GM23338 (cell line): ENCODE data around the gene FAXC. TPM values are rescaled to one million over a fixed set of nuclear protein-coding genes. Genes with fewer than 3 reads are reported as not detected.

Source experiments
- ATAC-seq: fragments of 200-7000 bp; cut with Tn5 transposase; 3 replicates; pipeline ENCODE4 v1.9.1; 2020
- DNase-seq: peaks from one replicate; pipeline ENCODE4 v3.0.0-alpha.2; 2015; ENCODE audit warnings: low spot score
- H2AFZ ChIP-seq: fragments of 200-600 bp; sonication (generic); 2 replicates; pipeline ENCODE4 v1.8.0; 2016; ENCODE audit warnings: antibody characterized with exemption, mild to moderate bottlenecking, moderate library complexity
- H3F3A ChIP-seq: fragments of 200-600 bp; sonication (generic); replicated peaks from 2 replicates; pipeline ENCODE4 v1.8.0; 2017; ENCODE audit warnings: antibody characterized with exemption, mixed run types, low read depth
- H3K27ac ChIP-seq: fragments of 200-600 bp; sonication (generic); 2 replicates; pipeline ENCODE4 v1.6.1; 2016; ENCODE audit warnings: low read depth
- H3K27me3 ChIP-seq: fragments of 200-600 bp; sonication (generic); 2 replicates; pipeline ENCODE4 v1.8.0; 2016; ENCODE audit warnings: mild to moderate bottlenecking, mixed run types, moderate library complexity; ENCODE audit not compliant: insufficient read depth
- H3K36me3 ChIP-seq: fragments of 200-600 bp; sonication (generic); 2 replicates; pipeline ENCODE4 v1.8.0; 2016; ENCODE audit warnings: mild to moderate bottlenecking; ENCODE audit not compliant: insufficient read depth
- H3K4me1 ChIP-seq: fragments of 200-600 bp; sonication (generic); 2 replicates; pipeline ENCODE4 v1.8.0; 2016; ENCODE audit warnings: mild to moderate bottlenecking, moderate library complexity; ENCODE audit not compliant: insufficient read depth
- H3K4me2 ChIP-seq: fragments of 200-600 bp; sonication (generic); 2 replicates; pipeline ENCODE4 v1.7.1; 2017; ENCODE audit warnings: mixed run types
- H3K4me3 ChIP-seq: fragments of 200-600 bp; sonication (generic); 2 replicates; pipeline ENCODE4 v1.6.1; 2016; ENCODE audit warnings: mixed run types
- H3K79me2 ChIP-seq: fragments of 200-600 bp; sonication (generic); replicated peaks from 2 replicates; pipeline ENCODE4 v1.8.0; 2017; ENCODE audit warnings: mild to moderate bottlenecking; ENCODE audit not compliant: insufficient read depth
- H3K9me2 ChIP-seq: fragments of 200-600 bp; sonication (generic); 2 replicates; pipeline ENCODE4 v1.8.0; 2017; ENCODE audit not compliant: insufficient read depth
- H4K20me1 ChIP-seq: fragments of 200-600 bp; sonication (generic); replicated peaks from 2 replicates; pipeline ENCODE4 v1.8.0; 2017; ENCODE audit warnings: mild to moderate bottlenecking; ENCODE audit not compliant: insufficient read depth
- H3K27ac Mint-ChIP-seq: 2 replicates; pipeline ENCODE4 v1.8.0; 2020; ENCODE audit warnings: inconsistent platforms, mild to moderate bottlenecking, moderate library complexity, mixed read lengths
- H3K27me3 Mint-ChIP-seq: 3 replicates; pipeline ENCODE4 v1.8.0; 2022; ENCODE audit warnings: low read depth, mild to moderate bottlenecking, moderate library complexity, mixed read lengths, inconsistent platforms; ENCODE audit not compliant: insufficient read depth, poor library complexity
- H3K36me3 Mint-ChIP-seq: 3 replicates; pipeline ENCODE4 v1.8.0; 2021; ENCODE audit warnings: low read depth, mild to moderate bottlenecking, inconsistent platforms, moderate library complexity, mixed read lengths
- H3K4me1 Mint-ChIP-seq: 3 replicates; pipeline ENCODE4 v1.8.0; 2020; ENCODE audit warnings: mild to moderate bottlenecking, inconsistent platforms, mixed read lengths
- H3K4me3 Mint-ChIP-seq: 3 replicates; pipeline ENCODE4 v1.8.0; 2021; ENCODE audit warnings: moderate library complexity, mild to moderate bottlenecking, inconsistent platforms, mixed read lengths
- H3K9me3 Mint-ChIP-seq: 3 replicates; pipeline ENCODE4 v1.8.0; 2020; ENCODE audit warnings: moderate library complexity, mild to moderate bottlenecking, inconsistent platforms, mixed read lengths
- CREB1 ChIP-seq: fragments of 250-450 bp; sonication (Bioruptor Pico); IDR thresholded peaks from 2 replicates; pipeline ENCODE4 v1.5.0; 2020; ENCODE audit warnings: low read depth, mild to moderate bottlenecking, moderate library complexity
- CTCF ChIP-seq, 2 experiments: fragments of 200-600 bp in 1 of 2; sonication (generic) in 1 of 2; conservative IDR thresholded peaks; 2 replicates each; pipeline versions ENCODE4 v1.5.1 to v1.6.1; 2016 to 2017; ENCODE audit warnings: antibody characterized with exemption in 2 of 2, low read depth in 2 of 2, mild to moderate bottlenecking in 2 of 2, moderate library complexity in 1 of 2
- ETS1 ChIP-seq: IDR thresholded peaks from 2 replicates; pipeline ENCODE4 v1.6.1; 2016; ENCODE audit warnings: antibody characterized with exemption
- EZH2 ChIP-seq: fragments of 200-600 bp; sonication (generic); IDR thresholded peaks from one replicate; pipeline ENCODE4 v1.8.0; 2017; ENCODE audit warnings: antibody characterized with exemption, mild to moderate bottlenecking, low read depth; ENCODE audit not compliant: unreplicated experiment
- EZH2phosphoT487 ChIP-seq: fragments of 200-600 bp; sonication (generic); IDR thresholded peaks from one replicate; pipeline ENCODE4 v1.8.1; 2018; ENCODE audit warnings: antibody characterized with exemption; ENCODE audit not compliant: unreplicated experiment
- JUNB ChIP-seq: IDR thresholded peaks from one replicate; pipeline ENCODE4 v1.6.1; 2016; ENCODE audit warnings: antibody characterized with exemption; ENCODE audit not compliant: unreplicated experiment
- NANOG ChIP-seq: IDR thresholded peaks from 2 replicates; pipeline ENCODE4 v1.6.1; 2016; ENCODE audit warnings: antibody characterized with exemption, borderline replicate concordance
- POLR2AphosphoS5 ChIP-seq: IDR thresholded peaks from 2 replicates; pipeline ENCODE4 v1.6.1; 2016; ENCODE audit warnings: antibody characterized with exemption, low read depth
- REST ChIP-seq: IDR thresholded peaks from one replicate; pipeline ENCODE4 v1.6.1; 2018; ENCODE audit warnings: antibody characterized with exemption; ENCODE audit not compliant: unreplicated experiment
- STAT1 ChIP-seq: IDR thresholded peaks from one replicate; pipeline ENCODE4 v1.6.1; 2016; ENCODE audit warnings: antibody characterized with exemption; ENCODE audit not compliant: unreplicated experiment
- ZNF114 ChIP-seq: fragments of 250-450 bp; sonication (Bioruptor Pico); IDR thresholded peaks from 2 replicates; pipeline ENCODE4 v1.5.0; 2020; ENCODE audit warnings: mild to moderate bottlenecking, moderate library complexity
- ZNF331 ChIP-seq: fragments of 250-450 bp; sonication (Bioruptor Pico); IDR thresholded peaks from 2 replicates; pipeline ENCODE4 v1.5.0; 2020; ENCODE audit warnings: low read depth, mild to moderate bottlenecking, moderate library complexity
- ZNF462 ChIP-seq: fragments of 250-450 bp; sonication (Bioruptor Pico); IDR thresholded peaks from 2 replicates; pipeline ENCODE4 v1.5.0; 2020; ENCODE audit warnings: mild to moderate bottlenecking, moderate library complexity
- polyA plus RNA-seq: library from polyadenylated mRNA; unstranded; fragments of >200 nt; fragmentation: Nextera tagmentation; extraction: Ambion mirVana; gene quantifications from 2 replicates; pipeline ENCODE4 v1.2.1, GENCODE V29; 2016
- total RNA-seq: library from RNA; depleted of rRNA; stranded (reverse); fragments of >200 nt; shearing (Covaris generic); gene quantifications from 2 replicates; pipeline ENCODE4 v1.2.3, GENCODE V29; 2014

FAXC gene
- total and polyA plus RNA-seq, 2 experiments from 2014 or later = 10.5 to 15.2 TPM

- Histone ChIP-seq H3K4me1 (peaks cover 20% of the 10 kb centered on the region), H3F3A (no peaks in the 10 kb centered on the region), H3K27ac (no peak overlapping the region), H4K20me1 (no peaks in the 10 kb centered on the region), H3K27me3 (no peaks in the 10 kb centered on the region), H3K79me2 (no peaks in the 10 kb centered on the region), H3K36me3 (no peaks in the 10 kb centered on the region), H3K9me2 (peaks cover 4% of the 10 kb centered on the region; the same call in 1 of the 2 replicates), H3K4me2 (no peak overlapping the region), H3K4me3 (no peak overlapping the region), H2AFZ (peak overlapping the region; percentile 32; the same call in 1 of the 2 replicates)
- TF ChIP-seq CREB1 = no peak
- no peak for TF ChIP-seq ETS1
- TF ChIP-seq ZNF331 = no peak
- TF ChIP-seq ZNF462 (CRISPR knock-in tag) = no peak
- no peak for TF ChIP-seq REST
- no peak for TF ChIP-seq POLR2AphosphoS5
- TF ChIP-seq NANOG = no peak
- no peak for TF ChIP-seq EZH2
- no peak for TF ChIP-seq JUNB
- no peak for TF ChIP-seq STAT1
- no peak for TF ChIP-seq EZH2phosphoT487
- TF ChIP-seq ZNF114 (CRISPR knock-in tag) = no peak
- TF ChIP-seq CTCF (conservative IDR thresholded peaks at IDR 0.05; ENCODE audit: low read depth in 2 of 2) = no peak
- ATAC-seq (peak; percentile 56), DNase-seq (no peak)
- peak overlapping the region; percentile 14; the same call in 1 of the 2 replicates for H3K27ac Mint-ChIP-seq
- peaks cover 31% of the 10 kb centered on the region for H3K4me1 Mint-ChIP-seq
- H3K9me3 Mint-ChIP-seq = peaks cover 15% of the 10 kb centered on the region; the same call in 2 of the 3 replicates
- H3K36me3 Mint-ChIP-seq = peaks cover 11% of the 10 kb centered on the region; the same call in 2 of the 3 replicates
- H3K4me3 Mint-ChIP-seq = no peak overlapping the region
- H3K27me3 Mint-ChIP-seq = peaks cover 14% of the 10 kb centered on the region
Measured at GRCh38 chr6:99270030-99270429, 79.4 kb downstream of the FAXC start.
